Right kidney (tissue), 9 donors: Measurements from ENCODE around the gene SLC46A2.

ENCODE experiments used
- DNase-seq: peaks from one replicate; pipeline ENCODE4 v3.0.0-alpha.2; 2016
- long read RNA-seq, 8 donors: transcript quantifications; one replicate each; lab custom pipeline, GENCODE V29; 2026

Gene SLC46A2
- long read RNA-seq, donor 1 = 0 reads
- long read RNA-seq, donor 2 = 0 reads
- long read RNA-seq, donor 3 = 0 reads
- long read RNA-seq, donor 4 = 0 reads
- long read RNA-seq, donor 5 = 0 reads
- long read RNA-seq, donor 6 = 0 reads
- long read RNA-seq, donor 7 = 0 reads
- long read RNA-seq, donor 8, partial matches to known transcripts = 0 of 1 reads
- long read RNA-seq, donor 8, other reads (novel, unspliced or antisense) = 0 of 1 reads

- peak; percentile 64 for DNase-seq
Measured at GRCh38 chr9:112890106-112891081, at the start of gene SLC46A2. Gene SLC46A2 (minus strand): TSS chr9:112890876. CDS start chr9:112890681, 195 bp downstream.

GRCh38 chr9:112939418-112939817 is 48.7 kb upstream of the SLC46A2 start:
- no peak for DNase-seq

GRCh38 chr9:112933696-112934095 is 43.0 kb upstream of the SLC46A2 start:
- no peak for DNase-seq

GRCh38 chr9:112925058-112925641 is 34.5 kb upstream of the SLC46A2 start:
- DNase-seq = no peak

GRCh38 chr9:112921549-112921948 is 30.9 kb upstream of the SLC46A2 start:
- no peak for DNase-seq

GRCh38 chr9:112917987-112918362 is 27.3 kb upstream of the SLC46A2 start:
- DNase-seq = no peak

GRCh38 chr9:112917047-112917986 is 26.6 kb upstream of the SLC46A2 start:
- no peak for DNase-seq

- DNase-seq = no peak
Measured at GRCh38 chr9:112914524-112914923, 23.8 kb upstream of the SLC46A2 start.

GRCh38 chr9:112913326-112913725 is 22.6 kb upstream of the SLC46A2 start:
- DNase-seq = no peak

- no peak for DNase-seq
Measured at GRCh38 chr9:112912636-112913035, 22.0 kb upstream of the SLC46A2 start.

- no peak for DNase-seq
Measured at GRCh38 chr9:112911736-112912135, 21.1 kb upstream of the SLC46A2 start.

- no peak for DNase-seq
Measured at GRCh38 chr9:112905084-112905483, 14.4 kb upstream of the SLC46A2 start.

GRCh38 chr9:112900901-112901300 is 10.2 kb upstream of the SLC46A2 start:
- no peak for DNase-seq

GRCh38 chr9:112900488-112900887 is 9.8 kb upstream of the SLC46A2 start:
- DNase-seq = no peak

- no peak for DNase-seq
Measured at GRCh38 chr9:112898872-112899311, 8.2 kb upstream of the SLC46A2 start.

GRCh38 chr9:112896131-112896530 is 5.5 kb upstream of the SLC46A2 start:
- DNase-seq = no peak

GRCh38 chr9:112894699-112895098 is 4.0 kb upstream of the SLC46A2 start:
- no peak for DNase-seq

- no peak for DNase-seq
Measured at GRCh38 chr9:112894041-112894440, 3.4 kb upstream of the SLC46A2 start.

GRCh38 chr9:112892981-112893380 is 2.3 kb upstream of the SLC46A2 start:
- DNase-seq = no peak

- no peak for DNase-seq
Measured at GRCh38 chr9:112891521-112891920, 845 bp upstream of the SLC46A2 start.

- no peak for DNase-seq
Measured at GRCh38 chr9:112887381-112887780, 3.3 kb downstream of the SLC46A2 start.

GRCh38 chr9:112886351-112886750 is 4.3 kb downstream of the SLC46A2 start:
- DNase-seq = no peak
